Smooth muscle cell of the brain vasculature (primary cell): Measurements from ENCODE around the gene SKAP2.

Source experiments
- DNase-seq: peaks from one replicate; pipeline ENCODE4 v3.0.0-alpha.2; 2012; ENCODE audit warnings: low read depth, low spot score

Gene SKAP2

DNA sequence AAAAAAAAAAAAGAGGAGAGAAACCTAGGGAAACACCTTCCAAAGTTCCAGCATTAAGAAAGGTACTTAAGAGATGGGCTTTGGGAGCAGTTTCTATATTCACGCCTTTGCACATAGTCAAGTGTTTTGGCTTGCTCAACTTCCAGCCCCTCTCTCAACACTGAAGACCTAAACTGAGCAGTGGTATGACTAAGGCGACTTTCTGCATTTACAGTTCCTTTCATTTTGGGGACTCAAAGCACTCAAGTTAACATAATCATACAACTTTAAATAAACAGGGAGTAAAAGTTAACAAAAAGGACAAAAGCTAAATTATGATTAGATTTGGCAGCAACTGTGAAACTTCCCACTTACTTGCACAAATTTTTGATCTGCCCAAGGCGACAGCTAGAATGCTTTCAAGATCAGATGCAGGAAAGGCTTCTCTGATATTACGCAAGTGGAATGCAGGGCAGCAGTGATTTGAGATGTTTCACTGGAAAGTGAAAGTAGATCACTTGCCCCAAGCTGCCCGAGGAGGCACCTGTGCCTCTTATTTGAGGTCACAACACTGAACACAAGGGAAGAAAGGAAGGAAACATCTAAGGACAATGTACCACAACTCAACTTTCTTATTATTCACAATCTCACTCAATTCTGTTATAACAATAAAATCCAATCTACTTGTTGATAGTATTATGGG, 199.5 kb downstream of the SKAP2 start:
- DNase-seq = no peak

DNA sequence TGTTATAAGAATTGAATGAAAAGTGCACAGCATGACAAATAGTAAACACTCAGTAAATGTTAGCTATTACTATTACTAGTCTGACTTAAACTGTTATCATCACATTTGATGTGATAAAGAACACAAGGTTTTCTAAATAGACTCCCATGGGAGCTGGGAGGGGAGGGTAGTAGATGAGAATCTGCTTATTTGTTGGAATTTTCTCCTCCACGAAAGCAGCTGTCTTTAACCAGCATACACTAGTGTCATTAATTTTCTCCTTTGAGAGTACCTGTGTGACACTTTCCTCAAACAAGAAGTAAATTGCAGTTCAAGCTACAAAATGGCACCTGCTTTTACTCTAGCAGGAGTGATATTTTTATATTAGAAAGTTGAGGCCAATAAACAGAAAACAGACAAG, 200.1 kb downstream of the SKAP2 start:
- DNase-seq = no peak

DNA sequence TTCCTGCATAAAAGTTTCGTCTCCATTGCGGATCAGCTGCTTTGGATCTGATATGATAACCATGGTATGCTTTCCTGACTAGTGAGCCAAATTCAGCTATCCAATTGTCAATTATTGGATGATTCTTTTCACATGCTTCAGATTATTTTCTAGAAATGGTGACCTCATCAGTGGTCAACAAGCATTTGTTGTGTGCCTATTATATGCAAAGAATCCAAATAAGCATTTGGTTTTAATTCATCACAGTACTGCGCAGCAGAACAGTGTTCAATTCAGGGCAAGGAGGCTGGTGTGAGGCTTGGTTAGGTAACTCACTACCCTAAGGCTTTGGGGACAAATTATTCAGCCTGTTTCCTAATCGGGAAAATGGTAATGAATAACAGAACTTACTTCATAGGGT, 200.5 kb downstream of the SKAP2 start:
- DNase-seq = no peak

DNA sequence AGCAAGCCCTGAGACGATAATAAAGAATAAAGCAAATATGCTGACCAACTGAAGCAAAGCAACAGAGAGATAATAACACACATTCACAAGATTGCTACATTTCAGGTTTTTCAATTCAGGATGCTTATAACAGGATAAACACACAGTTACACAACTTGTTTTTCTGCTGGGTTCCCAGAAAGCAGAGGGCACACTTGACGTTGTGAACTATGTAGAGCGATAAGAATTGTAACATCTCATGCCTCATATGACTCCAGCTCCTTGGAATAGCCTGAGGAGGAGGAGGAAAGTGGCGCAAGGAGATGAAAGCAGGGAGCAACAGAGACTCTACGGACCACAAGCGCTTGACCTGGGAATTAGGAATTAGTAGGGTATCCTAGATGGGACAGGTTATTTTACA, 201.7 kb downstream of the SKAP2 start:
- DNase-seq = no peak

DNA sequence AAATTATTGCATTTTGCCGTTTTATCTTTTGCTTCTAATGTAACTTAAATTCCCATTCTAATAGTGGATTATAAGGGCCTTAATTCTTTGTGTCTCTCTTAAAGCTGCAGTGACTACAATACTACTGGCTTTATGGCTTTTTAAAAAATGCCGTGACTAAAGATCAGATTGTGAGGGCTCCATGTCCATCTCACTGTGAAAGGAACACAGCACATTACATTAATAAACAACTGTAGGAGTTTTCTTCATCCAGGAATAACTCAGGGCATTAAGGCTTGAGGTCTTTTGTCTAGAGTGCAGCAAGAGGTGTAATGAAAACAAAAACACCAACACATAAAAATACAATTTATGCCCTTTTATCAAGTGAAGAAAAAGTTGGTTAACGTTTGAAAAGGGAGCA, 205.3 kb downstream of the SKAP2 start:
- no peak for DNase-seq

DNA sequence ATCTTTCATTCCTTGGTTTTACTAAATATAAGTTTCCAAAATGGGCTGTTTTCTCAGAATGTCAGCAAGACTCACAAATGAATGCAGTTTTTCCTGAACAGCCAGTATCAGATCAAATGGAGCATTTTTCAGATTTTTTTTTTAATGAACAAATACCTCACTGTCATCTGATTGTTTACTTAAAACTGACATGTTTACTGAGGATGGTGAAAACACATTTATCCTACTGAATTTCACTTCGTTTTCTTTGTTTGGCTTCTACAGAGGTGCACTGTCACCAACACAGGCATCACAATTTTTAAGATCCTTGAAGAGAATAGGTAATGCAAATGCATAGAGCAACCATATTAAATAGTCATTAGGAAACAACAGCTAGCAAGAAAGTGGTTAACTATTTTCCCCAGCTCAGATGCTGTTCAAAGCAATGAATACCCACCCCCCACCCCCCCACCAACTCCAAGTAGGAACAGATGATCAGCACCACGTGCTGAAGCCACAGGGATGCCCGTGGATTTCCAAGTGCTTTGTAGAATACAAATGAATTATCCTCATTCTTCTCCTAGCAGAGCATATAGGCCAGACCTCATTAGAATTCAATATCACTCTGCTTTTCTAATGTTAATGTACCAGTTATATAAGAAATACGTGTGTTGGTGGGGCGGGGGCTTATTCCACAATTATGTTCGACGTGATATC, 205.9 kb downstream of the SKAP2 start:
- DNase-seq = no peak

DNA sequence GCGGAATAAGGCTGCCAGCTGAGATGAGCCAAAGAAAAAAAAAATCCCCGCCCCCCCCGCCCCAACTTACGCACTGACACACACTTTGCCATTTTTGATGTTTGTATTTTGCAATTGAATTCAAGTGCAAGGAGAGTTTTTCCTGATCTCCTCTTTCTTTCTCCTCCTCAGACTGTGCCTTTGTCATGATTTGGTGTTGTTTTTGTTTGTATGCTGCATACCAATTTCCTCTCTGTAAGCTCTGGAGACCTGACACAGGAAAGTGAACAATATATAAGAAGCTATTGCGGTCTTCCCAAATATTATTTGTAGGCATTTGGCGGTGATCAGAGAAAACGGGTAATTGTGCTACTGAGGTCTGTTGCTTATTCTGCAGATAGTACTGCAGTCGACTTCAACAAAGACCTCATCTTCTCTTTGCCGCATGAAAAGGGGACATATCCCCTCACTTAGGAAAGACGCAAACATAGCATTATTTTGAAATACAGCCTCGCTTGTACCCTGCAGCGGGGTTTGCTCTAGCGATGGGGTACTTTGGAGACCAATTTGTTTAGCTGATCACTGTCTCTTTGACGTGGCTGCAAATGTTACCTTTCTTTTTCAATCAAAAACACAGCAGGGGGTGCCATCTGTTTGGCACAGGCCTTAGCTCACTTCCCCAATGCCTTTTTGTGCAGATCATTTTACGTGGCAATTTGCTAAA, 206.6 kb downstream of the SKAP2 start:
- no peak for DNase-seq

DNA sequence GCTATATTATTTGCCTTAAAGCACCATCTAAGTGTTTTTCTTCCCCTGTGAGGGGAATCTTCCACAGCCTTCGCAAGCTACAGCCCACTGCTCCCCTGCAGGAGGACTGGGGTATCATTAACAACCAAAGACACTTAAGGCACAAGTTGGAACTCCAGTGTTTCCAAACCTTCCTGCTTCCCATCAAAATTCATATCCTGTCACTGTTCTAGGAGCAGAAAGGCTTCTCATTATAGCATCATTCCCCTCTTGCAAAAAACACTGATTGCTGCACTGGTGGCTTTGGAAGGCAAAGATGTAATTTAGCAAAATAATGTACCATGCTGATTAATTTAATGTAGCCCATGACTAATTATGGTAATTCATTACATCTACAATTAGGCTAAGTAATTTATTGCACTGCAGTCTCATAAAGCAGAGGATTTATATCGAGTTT, 207.2 kb downstream of the SKAP2 start:
- no peak for DNase-seq

DNA sequence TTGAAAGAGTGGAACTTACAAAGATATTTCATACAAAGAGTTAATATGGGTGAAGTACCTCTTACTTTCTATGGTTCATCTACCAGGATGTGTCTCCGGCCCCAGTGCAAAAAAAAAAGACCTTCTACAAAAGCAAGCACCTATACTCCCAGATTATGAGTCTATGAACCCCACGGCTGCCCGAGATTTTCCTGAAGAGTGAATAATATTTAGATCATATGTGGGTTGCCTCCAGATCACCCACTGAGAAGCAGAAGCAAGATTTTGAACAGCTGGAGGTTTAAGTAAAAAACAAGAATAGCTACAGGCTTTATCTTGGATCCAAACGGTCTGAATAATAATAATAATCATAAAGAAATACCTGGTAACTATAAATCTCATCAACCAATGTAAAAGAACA, 207.7 kb downstream of the SKAP2 start:
- DNase-seq = no peak

DNA sequence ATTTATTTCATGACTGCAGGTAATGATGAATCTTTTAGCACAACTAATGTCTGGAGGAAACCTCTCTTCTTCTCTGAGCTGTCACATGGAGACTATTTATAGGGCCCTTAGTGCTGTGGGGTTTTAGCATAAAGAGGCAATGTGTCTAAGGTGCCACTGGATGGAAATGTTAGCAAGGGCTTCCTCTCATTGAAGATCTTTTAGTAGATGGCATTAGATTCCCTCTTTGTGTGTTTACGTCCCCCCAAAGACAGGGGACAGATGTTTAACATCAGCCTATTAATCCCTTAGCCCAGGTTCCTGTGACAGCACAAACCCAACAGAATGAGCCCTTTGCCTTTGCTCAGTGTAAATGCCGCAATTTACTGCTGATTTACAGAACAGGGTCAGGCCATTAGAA, 208.6 kb downstream of the SKAP2 start:
- DNase-seq = no peak

DNA sequence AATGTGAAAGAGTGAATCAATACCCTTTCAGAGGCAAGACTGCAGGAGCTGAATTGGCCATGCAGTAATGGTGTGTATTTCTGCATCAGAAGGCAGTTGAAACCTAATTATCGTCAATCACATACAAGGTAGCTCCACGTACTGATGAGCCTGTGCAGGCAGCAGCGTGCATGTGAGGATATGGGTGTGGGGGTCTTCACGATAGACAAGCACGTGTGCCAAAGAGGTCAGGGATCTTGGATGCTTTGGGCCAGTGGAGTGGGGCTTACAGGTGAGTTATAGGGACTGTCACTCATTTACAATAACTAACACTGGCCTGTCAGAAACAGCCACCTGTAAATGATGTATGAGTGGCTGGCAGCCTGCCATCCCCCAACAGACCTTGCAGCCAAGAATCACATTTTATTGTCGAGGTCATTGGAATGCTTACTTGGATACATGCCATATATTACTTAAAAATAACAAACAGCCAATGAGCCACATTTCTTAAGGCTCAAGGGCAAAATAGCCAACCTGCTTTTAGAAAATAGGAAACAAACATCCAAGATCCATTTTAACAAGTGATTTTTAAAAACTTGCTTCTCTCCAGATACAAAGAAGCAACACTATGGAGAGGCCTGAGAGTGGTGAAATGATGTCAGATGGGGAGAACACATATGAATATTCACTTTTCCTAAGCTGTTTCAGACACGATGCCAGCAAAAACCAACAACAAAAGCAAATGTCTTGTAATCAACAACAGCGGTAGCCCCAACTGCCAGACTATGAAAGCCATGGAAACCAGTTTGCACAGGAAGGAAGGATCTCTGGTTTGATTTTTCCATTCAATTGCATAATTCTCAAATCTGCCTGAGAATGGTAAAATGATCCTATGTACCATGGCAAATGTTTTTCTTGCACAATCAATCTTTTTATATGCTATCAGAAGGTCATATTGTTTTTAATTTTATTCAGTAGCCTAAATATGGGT, 210.7 kb downstream of the SKAP2 start:
- no peak for DNase-seq

DNA sequence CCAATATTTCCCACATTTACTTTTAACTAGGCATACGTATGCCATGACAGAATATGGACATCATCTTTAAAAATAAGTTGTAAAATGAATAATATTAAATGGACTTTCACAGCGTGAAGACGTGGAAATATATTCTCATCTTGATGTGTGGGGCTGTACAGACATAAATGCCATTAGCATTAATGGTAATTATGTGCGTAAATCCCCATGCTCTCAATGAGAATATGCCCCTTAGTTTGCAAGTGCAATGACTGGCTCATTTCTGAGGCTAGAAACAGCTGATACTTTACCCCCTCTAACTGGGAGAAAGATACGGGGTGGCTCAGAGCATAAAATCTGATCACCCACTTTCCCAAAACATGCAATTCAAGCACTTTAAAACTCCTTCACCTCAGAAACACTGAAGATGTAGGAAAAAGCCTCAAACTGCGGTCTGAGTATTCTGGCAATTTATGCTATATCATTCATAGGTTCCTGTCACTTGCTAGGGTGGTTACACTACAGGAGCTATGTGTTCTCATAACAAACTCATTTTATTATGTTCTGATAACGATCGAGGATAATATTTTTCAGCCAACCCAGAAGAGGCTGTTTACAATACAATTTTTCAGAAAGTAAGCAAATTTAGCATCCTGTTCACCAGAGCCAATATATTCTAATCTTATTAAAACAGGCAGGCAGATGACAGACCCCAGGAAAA, 211.8 kb downstream of the SKAP2 start:
- DNase-seq = no peak

DNA sequence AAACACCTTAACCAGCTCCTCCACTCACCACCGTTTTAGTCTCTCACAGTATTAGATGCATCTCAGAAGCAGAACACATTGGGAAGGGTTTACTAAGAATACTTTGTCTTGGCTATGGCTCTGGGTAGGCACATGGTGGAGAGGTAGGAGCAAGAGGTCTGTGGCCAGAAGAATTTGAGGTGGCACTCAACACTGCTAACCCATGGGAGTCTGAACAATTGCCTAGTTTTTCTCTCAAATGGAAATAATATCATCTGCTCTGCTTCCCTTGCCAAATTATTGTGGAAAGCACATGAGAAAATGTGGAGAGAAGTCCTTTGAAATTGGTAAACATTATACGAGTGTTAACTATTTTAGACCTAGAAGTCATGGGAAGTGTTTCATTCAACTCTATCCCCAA, 214.3 kb downstream of the SKAP2 start:
- DNase-seq = no peak

DNA sequence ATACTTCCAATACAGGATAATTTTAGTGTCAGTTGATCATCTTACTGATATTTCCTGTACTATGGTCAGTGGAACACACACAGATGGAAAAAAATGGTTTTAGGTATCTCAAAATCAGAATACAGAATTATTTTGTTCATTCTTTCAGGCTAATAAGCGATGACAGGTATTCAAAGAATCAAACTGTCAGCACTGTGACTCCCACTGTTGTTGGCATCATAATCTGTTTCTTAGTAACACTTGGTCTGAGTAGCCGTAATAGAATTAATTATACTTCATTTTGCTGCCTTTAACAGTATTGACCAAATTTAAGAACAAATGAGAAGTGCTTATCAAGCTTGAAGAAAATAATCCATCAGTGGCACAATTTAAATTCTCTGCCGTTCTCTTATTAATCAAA, 215.0 kb downstream of the SKAP2 start:
- DNase-seq = no peak

DNA sequence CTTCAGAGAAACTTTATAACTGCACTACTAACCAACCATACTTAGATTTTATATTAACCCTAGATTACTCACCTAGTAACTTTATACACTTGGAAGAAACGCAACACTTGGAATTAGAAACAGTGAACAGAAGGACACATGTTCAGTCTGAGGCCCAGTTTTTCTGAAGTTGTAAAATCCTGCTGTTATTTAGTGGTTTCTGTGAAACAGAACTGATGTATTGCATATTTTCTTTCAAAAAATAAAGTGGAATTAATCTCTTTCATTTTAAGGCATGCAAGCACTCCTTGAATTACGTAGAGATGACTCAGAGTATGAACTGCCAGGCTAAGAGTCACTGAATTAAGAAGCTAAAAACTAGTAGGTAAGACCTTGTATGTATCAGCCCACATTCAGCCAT, 215.8 kb downstream of the SKAP2 start:
- DNase-seq = no peak

DNA sequence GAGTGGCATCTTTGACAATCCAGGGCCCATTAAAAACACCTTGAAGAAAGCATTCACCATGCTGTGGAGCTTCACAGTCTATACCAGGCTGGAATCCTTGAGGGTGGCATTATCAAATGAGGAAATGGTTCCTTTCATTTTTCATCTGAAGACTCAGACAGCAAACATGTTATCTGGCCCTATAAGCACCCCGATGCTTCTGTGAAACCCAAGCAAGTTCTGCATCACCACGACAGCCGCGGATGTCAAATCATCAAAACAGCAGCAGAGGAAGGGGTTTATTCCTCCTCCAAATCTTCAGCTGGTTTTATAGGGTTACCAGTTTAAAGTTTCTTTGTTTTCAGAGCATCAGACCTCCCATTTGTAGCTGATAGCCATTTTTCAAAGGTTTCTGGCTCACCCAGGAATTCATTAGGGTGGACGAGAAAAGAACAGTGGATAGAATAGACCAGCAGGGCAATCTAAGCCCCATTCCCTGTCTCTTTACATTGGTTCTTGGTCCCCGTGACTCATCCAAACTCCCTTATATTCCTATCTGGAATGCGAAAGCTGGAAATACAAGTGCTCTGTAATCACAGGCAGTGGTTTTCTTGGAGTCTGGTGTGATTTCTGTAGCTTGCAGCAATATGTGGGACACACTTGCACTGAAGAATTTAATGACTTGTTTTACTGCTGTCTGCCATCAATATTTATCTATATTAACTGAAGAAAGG, 217.9 kb downstream of the SKAP2 start:
- no peak for DNase-seq

DNA sequence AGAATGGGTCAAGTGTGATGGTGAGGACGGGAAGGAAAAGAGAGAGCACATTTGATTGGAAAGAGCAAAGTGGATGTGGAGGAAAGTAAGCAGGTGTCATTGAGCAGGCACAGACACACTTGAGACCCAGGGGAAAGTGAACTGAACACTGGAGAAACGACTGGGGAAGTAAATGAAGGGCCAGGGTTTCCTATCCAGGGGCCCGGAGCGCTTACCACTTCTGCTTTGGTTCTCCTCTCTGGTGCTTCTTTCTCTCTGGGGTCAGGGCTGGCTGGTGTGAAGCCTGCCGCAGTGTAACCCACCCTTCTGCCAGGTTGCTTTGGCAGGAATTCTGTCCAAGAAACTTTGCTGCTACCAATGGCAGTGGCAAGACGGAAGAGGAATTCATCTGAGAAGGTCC, 219.3 kb downstream of the SKAP2 start:
- no peak for DNase-seq

DNA sequence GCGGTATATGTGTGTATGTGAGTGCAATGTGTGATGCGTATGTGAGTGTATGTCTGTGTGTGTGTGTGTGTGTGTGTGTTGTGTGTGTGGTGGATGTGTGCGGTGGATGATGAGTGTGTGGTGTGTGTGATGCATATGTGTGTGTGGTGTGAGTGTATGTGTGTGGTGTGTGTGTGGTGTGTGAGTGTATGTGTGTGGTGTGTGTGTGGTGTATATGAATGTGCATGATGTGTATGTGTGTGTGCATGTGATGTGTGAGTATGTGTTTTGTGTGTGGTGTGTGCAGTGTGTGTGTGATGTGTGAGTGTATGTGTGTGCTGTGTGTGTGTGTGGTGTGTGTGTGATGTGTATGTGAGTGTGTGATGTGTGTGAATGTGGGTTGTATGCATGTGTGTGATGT, 222.0 kb downstream of the SKAP2 start:
- DNase-seq = no peak

DNA sequence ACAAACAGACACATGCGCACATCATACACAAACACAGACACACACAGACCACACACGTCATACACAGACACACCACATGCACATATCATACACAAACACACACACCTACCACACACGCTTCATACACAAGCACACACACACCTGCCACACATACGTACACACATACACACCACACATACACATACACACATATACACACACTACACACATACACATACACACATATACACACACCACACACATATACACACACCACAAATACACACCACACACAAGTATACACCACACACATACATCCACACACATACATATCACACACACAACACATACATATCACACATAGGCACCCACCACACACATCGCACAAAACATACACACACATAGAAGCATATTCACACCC, 224.7 kb downstream of the SKAP2 start:
- no peak for DNase-seq

DNA sequence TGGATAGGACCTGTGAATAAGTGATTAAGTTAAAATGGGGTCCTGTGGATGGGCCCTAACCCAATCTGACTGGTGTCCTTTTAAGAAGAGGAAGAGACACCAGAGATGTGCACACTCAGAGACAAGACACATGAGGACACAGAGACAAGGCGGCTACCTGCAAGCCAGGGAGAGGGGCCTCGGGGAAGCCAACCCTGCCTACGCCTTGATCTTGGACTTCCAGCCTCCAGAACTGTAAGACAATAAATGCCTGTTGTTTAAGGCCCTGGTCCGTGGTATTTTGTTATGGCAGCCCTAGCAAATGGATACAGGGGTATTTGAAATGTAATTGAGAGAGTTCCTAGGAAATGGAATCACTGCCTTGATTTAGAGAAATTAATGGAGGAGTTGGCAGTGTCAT, 225.3 kb downstream of the SKAP2 start:
- no peak for DNase-seq

DNA sequence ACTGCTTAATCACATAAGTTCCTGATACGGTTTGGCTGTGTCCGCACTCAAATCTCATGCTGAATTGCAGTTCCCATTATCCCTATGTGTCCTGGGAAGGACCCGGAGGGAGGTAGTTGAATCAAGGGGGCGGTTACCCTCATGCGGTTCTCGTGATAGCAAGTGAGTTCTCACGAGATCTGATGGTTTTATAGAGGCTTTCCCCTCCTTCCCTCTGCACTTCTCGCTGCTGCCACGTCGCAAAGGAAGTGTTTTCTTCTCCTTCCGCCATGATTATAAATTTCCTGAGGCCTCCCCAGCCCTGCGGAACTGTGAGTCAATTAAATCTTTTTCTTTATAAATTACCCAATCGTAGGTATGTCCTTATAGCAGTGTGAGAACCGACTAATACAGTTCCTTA, 226.2 kb downstream of the SKAP2 start:
- DNase-seq = no peak
